ENCODE results near the gene NFATC2IP. TPM values are rescaled to one million over a fixed set of nuclear protein-coding genes. Genes with fewer than 3 reads are reported as not detected.

Gene NFATC2IP
- total RNA-seq, 4 donors from 2014 or later, result 10.3 to 40.8 (median 16.6) TPM

DNA sequence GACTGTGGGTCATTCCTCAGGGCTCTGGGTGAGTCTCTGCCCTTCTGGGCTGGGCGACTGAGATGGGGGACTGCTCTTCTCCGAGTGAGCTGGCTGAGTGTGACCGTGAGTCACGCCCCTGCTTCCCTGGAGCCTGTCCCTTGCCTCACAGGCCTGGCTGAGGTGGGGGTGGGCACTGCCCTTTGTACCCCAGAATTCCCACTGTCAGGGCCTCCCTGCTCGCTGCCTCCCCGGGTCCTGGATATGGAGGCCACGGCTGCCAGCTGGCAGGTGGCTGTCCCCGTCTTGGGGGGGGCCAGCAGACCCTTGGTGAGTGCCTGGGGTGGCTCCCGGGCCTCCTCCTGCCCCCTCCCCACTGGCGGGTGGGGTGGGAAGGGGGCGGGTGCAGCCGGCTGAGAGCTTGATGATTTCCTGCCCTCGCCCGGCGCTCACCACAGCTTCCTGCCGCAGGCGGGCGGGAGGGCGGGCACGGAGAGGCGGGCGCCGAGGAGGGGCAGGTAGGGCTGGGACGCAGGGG, 33.9 kb downstream of the NFATC2IP start, which contains the start of gene LAT:
TSS of gene LAT (plus strand) at position 434 of the 517 bp plus-strand sequence. CDS start 366 bp downstream, outside the sequence.
- Histone ChIP-seq H3K9me3 (peaks cover 0 to 6% of the 10 kb centered on the region in 2 donors), H3K27me3 (no peaks in the 10 kb centered on the region), H3K27ac (no peak within 1 kb of the TSS), H3K4me1 (no peaks in the 10 kb centered on the region), H3K4me3 (no peak within 1 kb of the TSS), H3K36me3 (no peaks in the 10 kb centered on the region)
- TF ChIP-seq POLR2A (IDR thresholded peaks at IDR 0.05), result no peak
- TF ChIP-seq, protein P1, sequence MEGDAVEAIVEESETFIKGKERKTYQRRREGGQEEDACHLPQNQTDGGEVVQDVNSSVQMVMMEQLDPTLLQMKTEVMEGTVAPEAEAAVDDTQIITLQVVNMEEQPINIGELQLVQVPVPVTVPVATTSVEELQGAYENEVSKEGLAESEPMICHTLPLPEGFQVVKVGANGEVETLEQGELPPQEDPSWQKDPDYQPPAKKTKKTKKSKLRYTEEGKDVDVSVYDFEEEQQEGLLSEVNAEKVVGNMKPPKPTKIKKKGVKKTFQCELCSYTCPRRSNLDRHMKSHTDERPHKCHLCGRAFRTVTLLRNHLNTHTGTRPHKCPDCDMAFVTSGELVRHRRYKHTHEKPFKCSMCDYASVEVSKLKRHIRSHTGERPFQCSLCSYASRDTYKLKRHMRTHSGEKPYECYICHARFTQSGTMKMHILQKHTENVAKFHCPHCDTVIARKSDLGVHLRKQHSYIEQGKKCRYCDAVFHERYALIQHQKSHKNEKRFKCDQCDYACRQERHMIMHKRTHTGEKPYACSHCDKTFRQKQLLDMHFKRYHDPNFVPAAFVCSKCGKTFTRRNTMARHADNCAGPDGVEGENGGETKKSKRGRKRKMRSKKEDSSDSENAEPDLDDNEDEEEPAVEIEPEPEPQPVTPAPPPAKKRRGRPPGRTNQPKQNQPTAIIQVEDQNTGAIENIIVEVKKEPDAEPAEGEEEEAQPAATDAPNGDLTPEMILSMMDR (IDR thresholded peaks at IDR 0.05), result no peak
- intact Hi-C loops (cut with DNase I; ENCODE audit: low total_unique reads), result no loop called here
- DNase-seq, result no peak

DNA sequence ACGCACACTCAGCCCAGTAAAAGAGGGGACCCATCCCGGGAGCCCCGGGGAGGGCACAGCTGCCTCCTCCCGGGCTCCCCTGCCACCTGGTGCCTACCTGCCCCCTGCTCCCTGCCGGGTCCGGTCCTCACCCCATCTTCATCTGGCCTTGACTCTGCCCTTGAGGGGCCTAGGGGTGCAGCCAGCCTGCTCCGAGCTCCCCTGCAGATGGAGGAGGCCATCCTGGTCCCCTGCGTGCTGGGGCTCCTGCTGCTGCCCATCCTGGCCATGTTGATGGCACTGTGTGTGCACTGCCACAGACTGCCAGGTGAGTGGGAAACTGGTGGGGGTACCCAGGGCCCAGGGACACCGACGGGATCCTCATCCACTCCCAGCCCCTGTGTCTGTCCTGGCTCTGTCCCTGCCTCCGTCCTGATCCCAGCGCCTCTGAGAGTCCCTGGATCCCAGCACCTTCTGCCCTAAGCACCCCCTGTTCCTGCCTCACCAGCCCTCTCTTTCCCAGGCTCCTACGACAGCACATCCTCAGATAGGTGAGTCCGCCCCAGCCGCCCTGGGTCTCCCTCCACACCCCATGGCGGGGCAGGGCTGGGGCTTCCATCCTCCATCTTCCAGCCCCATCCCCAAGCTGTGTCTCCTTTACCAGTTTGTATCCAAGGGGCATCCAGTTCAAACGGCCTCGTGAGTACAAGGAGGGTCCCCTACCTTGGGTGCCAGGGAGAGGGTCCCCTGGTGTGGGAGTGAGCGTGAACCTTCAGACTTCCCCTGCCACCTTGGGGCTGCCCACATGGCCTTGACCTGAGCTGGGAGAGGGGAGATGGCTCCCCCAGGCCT, 34.7 kb downstream of the NFATC2IP start:
- H3K27ac ChIP-seq, result no peak overlapping the region
- H3K27me3 ChIP-seq, result no peaks in the 10 kb centered on the region
- intact Hi-C loops (cut with DNase I; ENCODE audit: low total_unique reads), result no loop called here
- H3K4me3 ChIP-seq, result no peak overlapping the region
- no peak for TF ChIP-seq POLR2A (IDR thresholded peaks at IDR 0.05)
- TF ChIP-seq, protein P1 (IDR thresholded peaks at IDR 0.05), result no peak
- no peaks in the 10 kb centered on the region for H3K36me3 ChIP-seq
- no peak for DNase-seq
- H3K4me1 ChIP-seq, result no peaks in the 10 kb centered on the region
- peaks cover 0 to 6% of the 10 kb centered on the region in 2 donors for H3K9me3 ChIP-seq

DNA sequence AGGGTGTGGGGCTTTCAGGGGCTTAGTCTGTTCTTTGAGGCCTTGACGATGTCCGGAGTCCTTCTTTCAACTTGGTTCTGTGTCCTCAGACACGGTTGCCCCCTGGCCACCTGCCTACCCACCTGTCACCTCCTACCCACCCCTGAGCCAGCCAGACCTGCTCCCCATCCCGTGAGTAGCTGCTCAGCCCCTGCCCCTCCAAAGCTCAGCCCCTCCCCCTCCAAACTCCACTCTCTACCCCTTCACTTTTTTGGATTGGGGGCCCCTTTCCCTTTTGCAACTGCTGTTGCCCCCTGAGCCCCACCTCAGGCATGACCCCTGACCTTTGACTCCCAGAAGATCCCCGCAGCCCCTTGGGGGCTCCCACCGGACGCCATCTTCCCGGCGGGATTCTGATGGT, 35.3 kb downstream of the NFATC2IP start:
- H3K4me1 ChIP-seq, result no peaks in the 10 kb centered on the region
- no peaks in the 10 kb centered on the region for H3K27me3 ChIP-seq
- DNase-seq, result no peak
- peaks cover 0 to 6% of the 10 kb centered on the region in 2 donors for H3K9me3 ChIP-seq
- TF ChIP-seq, protein P1 (IDR thresholded peaks at IDR 0.05), result no peak
- TF ChIP-seq POLR2A (IDR thresholded peaks at IDR 0.05), result no peak
- H3K27ac ChIP-seq, result no peak overlapping the region
- no peak overlapping the region for H3K4me3 ChIP-seq
- intact Hi-C loops (cut with DNase I; ENCODE audit: low total_unique reads), result no loop called here
- no peaks in the 10 kb centered on the region for H3K36me3 ChIP-seq

DNA sequence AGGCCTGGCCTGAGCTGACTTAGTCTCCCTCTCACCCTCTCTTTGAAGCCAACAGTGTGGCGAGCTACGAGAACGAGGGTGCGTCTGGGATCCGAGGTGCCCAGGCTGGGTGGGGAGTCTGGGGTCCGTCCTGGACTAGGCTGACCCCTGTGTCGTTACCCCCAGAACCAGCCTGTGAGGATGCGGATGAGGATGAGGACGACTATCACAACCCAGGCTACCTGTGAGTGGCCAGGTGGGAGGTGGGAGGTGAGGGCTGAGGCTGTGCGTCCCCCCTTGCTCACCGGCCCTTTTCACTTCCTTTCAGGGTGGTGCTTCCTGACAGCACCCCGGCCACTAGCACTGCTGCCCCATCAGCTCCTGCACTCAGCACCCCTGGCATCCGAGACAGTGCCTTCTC, 35.8 kb downstream of the NFATC2IP start:
- no peaks in the 10 kb centered on the region for H3K36me3 ChIP-seq
- H3K27me3 ChIP-seq, result no peaks in the 10 kb centered on the region
- no peak overlapping the region for H3K4me3 ChIP-seq
- H3K27ac ChIP-seq, result no peak overlapping the region
- intact Hi-C loops (cut with DNase I; ENCODE audit: low total_unique reads), result no loop called here
- no peak for TF ChIP-seq POLR2A (IDR thresholded peaks at IDR 0.05)
- TF ChIP-seq, protein P1 (IDR thresholded peaks at IDR 0.05), result no peak
- DNase-seq, result no peak
- H3K9me3 ChIP-seq, result peaks cover 0 to 6% of the 10 kb centered on the region in 2 donors
- H3K4me1 ChIP-seq, result no peaks in the 10 kb centered on the region

GRCh38 chr16:28987170-28987853, 36.6 kb downstream of the NFATC2IP start:
- TF ChIP-seq, protein P1 (IDR thresholded peaks at IDR 0.05), result no peak
- no peak for TF ChIP-seq POLR2A (IDR thresholded peaks at IDR 0.05)
- H3K9me3 ChIP-seq, result peaks cover 0 to 6% of the 10 kb centered on the region in 2 donors
- intact Hi-C loops (cut with DNase I; ENCODE audit: low total_unique reads), result no loop called here

More at GRCh38 chr16:28987170-28987853, 36.6 kb downstream of the NFATC2IP start:
- Histone ChIP-seq H3K27ac (no peak overlapping the region), H3K4me3 (no peak overlapping the region), H3K27me3 (no peaks in the 10 kb centered on the region), H3K4me1 (no peaks in the 10 kb centered on the region), H3K36me3 (no peaks in the 10 kb centered on the region)
- DNase-seq, result no peak

Measured in uterus (tissue), 4 donors.